ENCODE results near the gene LSAMP. TPM values are rescaled to one million over a fixed set of nuclear protein-coding genes. Genes with fewer than 3 reads are reported as not detected.

The LSAMP gene
- total RNA-seq, 4 donors from 2014 or later = 0.30 to 5.5 (median 1.4) TPM

DNA sequence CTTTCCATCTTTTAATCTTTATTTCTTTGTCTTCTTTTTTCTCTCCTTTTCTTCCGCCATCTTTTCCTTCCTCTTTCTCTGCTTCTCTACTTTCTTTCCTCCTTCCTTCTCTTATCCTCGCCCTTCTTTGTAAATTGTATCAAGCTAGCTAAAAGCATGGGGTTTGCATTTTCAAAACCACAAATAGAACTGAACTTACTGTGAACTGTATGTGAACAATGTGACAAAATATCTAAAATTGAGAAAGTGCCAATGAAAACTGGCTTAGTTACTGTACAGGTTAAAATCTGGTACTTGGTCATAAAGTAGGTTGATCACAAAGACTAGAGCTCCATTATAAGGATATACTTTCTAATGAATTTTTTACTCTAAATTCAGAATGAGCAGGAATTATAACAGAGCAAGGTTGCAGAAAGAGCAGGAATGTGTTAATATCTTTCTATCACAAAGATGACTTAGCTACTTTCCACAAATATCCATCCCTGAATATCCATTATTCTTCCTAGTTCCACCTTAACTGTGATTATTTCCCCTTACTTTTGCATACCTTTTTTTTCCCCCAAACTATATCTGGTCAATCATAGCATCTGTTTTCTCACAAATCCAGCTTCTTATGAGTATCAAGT, 122.4 kb downstream of the LSAMP start:
- H3K27ac ChIP-seq = no peak overlapping the region
- H3K9me3 ChIP-seq = no peaks in the 10 kb centered on the region
- no peaks in the 10 kb centered on the region for H3K27me3 ChIP-seq
- no peaks in the 10 kb centered on the region for H3K4me1 ChIP-seq
- 57 to 74% methylated on average over 2 of the region's 2 CpGs for WGBS, 2 donors
- TF ChIP-seq, protein P1, sequence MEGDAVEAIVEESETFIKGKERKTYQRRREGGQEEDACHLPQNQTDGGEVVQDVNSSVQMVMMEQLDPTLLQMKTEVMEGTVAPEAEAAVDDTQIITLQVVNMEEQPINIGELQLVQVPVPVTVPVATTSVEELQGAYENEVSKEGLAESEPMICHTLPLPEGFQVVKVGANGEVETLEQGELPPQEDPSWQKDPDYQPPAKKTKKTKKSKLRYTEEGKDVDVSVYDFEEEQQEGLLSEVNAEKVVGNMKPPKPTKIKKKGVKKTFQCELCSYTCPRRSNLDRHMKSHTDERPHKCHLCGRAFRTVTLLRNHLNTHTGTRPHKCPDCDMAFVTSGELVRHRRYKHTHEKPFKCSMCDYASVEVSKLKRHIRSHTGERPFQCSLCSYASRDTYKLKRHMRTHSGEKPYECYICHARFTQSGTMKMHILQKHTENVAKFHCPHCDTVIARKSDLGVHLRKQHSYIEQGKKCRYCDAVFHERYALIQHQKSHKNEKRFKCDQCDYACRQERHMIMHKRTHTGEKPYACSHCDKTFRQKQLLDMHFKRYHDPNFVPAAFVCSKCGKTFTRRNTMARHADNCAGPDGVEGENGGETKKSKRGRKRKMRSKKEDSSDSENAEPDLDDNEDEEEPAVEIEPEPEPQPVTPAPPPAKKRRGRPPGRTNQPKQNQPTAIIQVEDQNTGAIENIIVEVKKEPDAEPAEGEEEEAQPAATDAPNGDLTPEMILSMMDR (IDR thresholded peaks at IDR 0.05) = no peak
- no peak for TF ChIP-seq POLR2A (IDR thresholded peaks at IDR 0.05)
- DNase-seq = no peak
- intact Hi-C loops (cut with DNase I) = no loop called here
- no peaks in the 10 kb centered on the region for H3K36me3 ChIP-seq
- no peak overlapping the region for H3K4me3 ChIP-seq

- no peak overlapping the region for H3K4me3 ChIP-seq
- H3K27me3 ChIP-seq = no peaks in the 10 kb centered on the region
- TF ChIP-seq, protein P1 (IDR thresholded peaks at IDR 0.05) = no peak
- no peak for TF ChIP-seq POLR2A (IDR thresholded peaks at IDR 0.05)
- no peak overlapping the region for H3K27ac ChIP-seq
- H3K36me3 ChIP-seq = no peaks in the 10 kb centered on the region
- intact Hi-C loops (cut with DNase I) = no loop called here
- H3K9me3 ChIP-seq = no peaks in the 10 kb centered on the region
- DNase-seq = no peak
- no peaks in the 10 kb centered on the region for H3K4me1 ChIP-seq
- 48 to 72% methylated on average over 1 of the region's 1 CpG for WGBS, 2 donors
Measured at GRCh38 chr3:116318370-116318769, 126.9 kb downstream of the LSAMP start.

GRCh38 chr3:116316771-116317170, 128.5 kb downstream of the LSAMP start:
- Histone ChIP-seq H3K36me3 (no peaks in the 10 kb centered on the region), H3K27ac (no peak overlapping the region), H3K9me3 (no peaks in the 10 kb centered on the region), H3K4me1 (no peaks in the 10 kb centered on the region), H3K27me3 (no peaks in the 10 kb centered on the region), H3K4me3 (no peak overlapping the region)
- TF ChIP-seq, protein P1 (IDR thresholded peaks at IDR 0.05) = no peak
- no peak for TF ChIP-seq POLR2A (IDR thresholded peaks at IDR 0.05)
- no peak for DNase-seq
- intact Hi-C loops (cut with DNase I) = no loop called here
- 68 to 73% methylated on average over 3 of the region's 3 CpGs for WGBS, 2 donors

- WGBS, 2 donors = 62 to 67% methylated on average over 3 of the region's 3 CpGs
- no peak for DNase-seq
- TF ChIP-seq POLR2A (IDR thresholded peaks at IDR 0.05) = no peak
- TF ChIP-seq, protein P1 (IDR thresholded peaks at IDR 0.05) = no peak
- Histone ChIP-seq H3K36me3 (no peaks in the 10 kb centered on the region), H3K4me1 (no peaks in the 10 kb centered on the region), H3K9me3 (no peaks in the 10 kb centered on the region), H3K4me3 (no peak overlapping the region), H3K27me3 (no peaks in the 10 kb centered on the region), H3K27ac (no peak overlapping the region)
- intact Hi-C loops (cut with DNase I) = no loop called here
Measured at GRCh38 chr3:116314476-116314875, 130.8 kb downstream of the LSAMP start.

DNA sequence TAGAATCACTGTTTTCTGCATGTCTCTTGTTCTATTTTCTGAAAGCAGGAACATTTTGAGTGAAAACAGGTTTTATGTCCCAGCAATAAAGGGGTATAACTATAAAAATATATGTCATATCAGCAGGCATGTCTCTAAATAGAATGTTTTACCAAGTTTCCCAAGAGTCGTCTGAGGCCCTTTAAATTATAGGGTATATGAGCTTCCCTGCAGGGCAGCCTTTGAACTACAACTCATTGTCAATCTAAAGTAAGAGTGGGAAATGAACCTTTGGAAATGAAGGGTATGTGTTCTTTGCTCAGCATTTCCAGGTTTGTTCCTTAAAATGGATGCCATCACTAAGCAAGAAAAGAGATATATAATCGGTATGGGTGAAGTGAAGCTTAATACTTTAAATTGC, 138.6 kb downstream of the LSAMP start:
- intact Hi-C loops (cut with DNase I) = no loop called here
- Histone ChIP-seq H3K36me3 (no peaks in the 10 kb centered on the region), H3K9me3 (no peaks in the 10 kb centered on the region), H3K4me1 (no peaks in the 10 kb centered on the region), H3K27ac (no peak overlapping the region), H3K27me3 (no peaks in the 10 kb centered on the region), H3K4me3 (no peak overlapping the region)
- no peak for DNase-seq
- 63 to 69% methylated on average over 2 of the region's 2 CpGs for WGBS, 2 donors
- TF ChIP-seq, protein P1 (IDR thresholded peaks at IDR 0.05) = no peak
- no peak for TF ChIP-seq POLR2A (IDR thresholded peaks at IDR 0.05)

Data from esophagus squamous epithelium (tissue), 5 donors.